ENCODE results near the gene PTGER3. TPM values are rescaled to one million over a fixed set of nuclear protein-coding genes. Genes with fewer than 3 reads are reported as not detected.

Gene PTGER3
- total RNA-seq, 1 experiment from 2014 or later: 0.08 TPM

DNA sequence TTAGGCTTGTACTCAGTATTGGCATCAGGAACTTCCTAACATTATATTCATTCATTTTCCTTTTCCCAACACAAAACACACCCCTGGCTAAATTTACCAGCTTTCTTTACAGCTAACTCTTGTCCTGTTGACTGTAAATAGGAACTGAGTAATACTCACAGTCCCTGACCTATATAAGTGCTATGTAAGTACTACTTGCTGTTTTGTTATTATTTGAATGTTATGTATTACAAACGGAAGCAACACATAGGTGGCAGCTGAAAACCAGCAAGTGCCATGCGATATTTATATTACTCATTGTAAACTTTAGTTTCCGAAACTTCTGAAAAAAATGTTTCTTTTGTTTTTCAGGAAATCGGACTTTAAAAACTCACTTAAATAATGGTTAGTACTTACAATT lies 21.5 kb downstream of the PTGER3 start:
- POLR2A ChIA-PET: no interaction called here
- H3K9me3 ChIP-seq (ENCODE audit: control insufficient read depth, insufficient read depth, low read depth, low read length): no peaks in the 10 kb centered on the region
- in situ Hi-C loops (cut with HindIII; ENCODE audit: low pct_unique_long_range_greater_than_20kb, low sequenced_read_pairs): no loop called here
- no peaks in the 10 kb centered on the region for H3K4me1 ChIP-seq (ENCODE audit: control insufficient read depth, insufficient read depth, low read length)
- TF ChIP-seq POLR2AphosphoS5 (IDR thresholded peaks at IDR 0.05; ENCODE audit: low read depth, low read length) (no peak), TCF7L2 (IDR thresholded peaks at IDR 0.05; ENCODE audit: low read depth, low read length) (no peak)
- TF ChIP-seq, protein P1, sequence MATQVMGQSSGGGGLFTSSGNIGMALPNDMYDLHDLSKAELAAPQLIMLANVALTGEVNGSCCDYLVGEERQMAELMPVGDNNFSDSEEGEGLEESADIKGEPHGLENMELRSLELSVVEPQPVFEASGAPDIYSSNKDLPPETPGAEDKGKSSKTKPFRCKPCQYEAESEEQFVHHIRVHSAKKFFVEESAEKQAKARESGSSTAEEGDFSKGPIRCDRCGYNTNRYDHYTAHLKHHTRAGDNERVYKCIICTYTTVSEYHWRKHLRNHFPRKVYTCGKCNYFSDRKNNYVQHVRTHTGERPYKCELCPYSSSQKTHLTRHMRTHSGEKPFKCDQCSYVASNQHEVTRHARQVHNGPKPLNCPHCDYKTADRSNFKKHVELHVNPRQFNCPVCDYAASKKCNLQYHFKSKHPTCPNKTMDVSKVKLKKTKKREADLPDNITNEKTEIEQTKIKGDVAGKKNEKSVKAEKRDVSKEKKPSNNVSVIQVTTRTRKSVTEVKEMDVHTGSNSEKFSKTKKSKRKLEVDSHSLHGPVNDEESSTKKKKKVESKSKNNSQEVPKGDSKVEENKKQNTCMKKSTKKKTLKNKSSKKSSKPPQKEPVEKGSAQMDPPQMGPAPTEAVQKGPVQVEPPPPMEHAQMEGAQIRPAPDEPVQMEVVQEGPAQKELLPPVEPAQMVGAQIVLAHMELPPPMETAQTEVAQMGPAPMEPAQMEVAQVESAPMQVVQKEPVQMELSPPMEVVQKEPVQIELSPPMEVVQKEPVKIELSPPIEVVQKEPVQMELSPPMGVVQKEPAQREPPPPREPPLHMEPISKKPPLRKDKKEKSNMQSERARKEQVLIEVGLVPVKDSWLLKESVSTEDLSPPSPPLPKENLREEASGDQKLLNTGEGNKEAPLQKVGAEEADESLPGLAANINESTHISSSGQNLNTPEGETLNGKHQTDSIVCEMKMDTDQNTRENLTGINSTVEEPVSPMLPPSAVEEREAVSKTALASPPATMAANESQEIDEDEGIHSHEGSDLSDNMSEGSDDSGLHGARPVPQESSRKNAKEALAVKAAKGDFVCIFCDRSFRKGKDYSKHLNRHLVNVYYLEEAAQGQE (IDR thresholded peaks at IDR 0.05; ENCODE audit: insufficient read depth in 1 of 2, low read depth in 2 of 2, low read length in 1 of 2): no peak
- TF ChIP-seq, protein P2, sequence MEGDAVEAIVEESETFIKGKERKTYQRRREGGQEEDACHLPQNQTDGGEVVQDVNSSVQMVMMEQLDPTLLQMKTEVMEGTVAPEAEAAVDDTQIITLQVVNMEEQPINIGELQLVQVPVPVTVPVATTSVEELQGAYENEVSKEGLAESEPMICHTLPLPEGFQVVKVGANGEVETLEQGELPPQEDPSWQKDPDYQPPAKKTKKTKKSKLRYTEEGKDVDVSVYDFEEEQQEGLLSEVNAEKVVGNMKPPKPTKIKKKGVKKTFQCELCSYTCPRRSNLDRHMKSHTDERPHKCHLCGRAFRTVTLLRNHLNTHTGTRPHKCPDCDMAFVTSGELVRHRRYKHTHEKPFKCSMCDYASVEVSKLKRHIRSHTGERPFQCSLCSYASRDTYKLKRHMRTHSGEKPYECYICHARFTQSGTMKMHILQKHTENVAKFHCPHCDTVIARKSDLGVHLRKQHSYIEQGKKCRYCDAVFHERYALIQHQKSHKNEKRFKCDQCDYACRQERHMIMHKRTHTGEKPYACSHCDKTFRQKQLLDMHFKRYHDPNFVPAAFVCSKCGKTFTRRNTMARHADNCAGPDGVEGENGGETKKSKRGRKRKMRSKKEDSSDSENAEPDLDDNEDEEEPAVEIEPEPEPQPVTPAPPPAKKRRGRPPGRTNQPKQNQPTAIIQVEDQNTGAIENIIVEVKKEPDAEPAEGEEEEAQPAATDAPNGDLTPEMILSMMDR (IDR thresholded peaks at IDR 0.05): no peak
- ATAC-seq (no peak), DNase-seq (ENCODE audit: low read depth, low spot score) (no peak)
- CTCF ChIA-PET: no interaction called here
- H3K27ac ChIP-seq (ENCODE audit: low read length): no peak overlapping the region
- H3K4me3 ChIP-seq (ENCODE audit: low read depth in 2 of 2, low read length in 2 of 2): no peak overlapping the region
- intact Hi-C loops (cut with micrococcal nuclease; ENCODE audit: unreplicated experiment): no loop called here
- no peaks in the 10 kb centered on the region for H3K36me3 ChIP-seq (ENCODE audit: control insufficient read depth, insufficient read depth, low read length)
- BruUV-seq (replicated peaks): no TSS peak
- no peaks in the 10 kb centered on the region for H3K27me3 ChIP-seq (ENCODE audit: control insufficient read depth, insufficient read depth, low read length)

DNA sequence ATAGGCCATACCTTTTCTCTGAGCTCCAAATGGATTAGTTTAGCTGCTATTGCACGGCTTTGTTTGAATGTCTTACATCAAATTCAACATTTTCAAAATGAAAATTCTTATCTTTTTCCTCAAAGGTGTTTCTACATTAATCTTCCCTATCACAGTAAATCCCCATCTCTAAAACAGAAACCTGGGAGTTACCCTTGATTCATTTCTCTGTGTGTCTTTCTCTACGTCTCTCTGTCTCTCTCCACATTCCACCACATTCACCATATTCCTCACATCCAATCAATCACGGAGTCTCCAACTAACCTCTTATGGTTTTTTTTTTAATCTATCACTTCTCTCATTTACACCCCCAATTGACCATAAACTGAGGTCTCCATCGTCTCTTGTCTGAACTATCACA lies 24.1 kb downstream of the PTGER3 start:
- no TSS peak for BruUV-seq (replicated peaks)
- intact Hi-C loops (cut with micrococcal nuclease; ENCODE audit: unreplicated experiment): no loop called here
- in situ Hi-C loops (cut with HindIII; ENCODE audit: low pct_unique_long_range_greater_than_20kb, low sequenced_read_pairs): no loop called here

More for the DNA sequence above, 24.1 kb downstream of the PTGER3 start:
- ChIA-PET POLR2A (no interaction called here), CTCF (no interaction called here)
- H3K27me3 ChIP-seq (ENCODE audit: control insufficient read depth, insufficient read depth, low read length): no peaks in the 10 kb centered on the region
- no peaks in the 10 kb centered on the region for H3K9me3 ChIP-seq (ENCODE audit: control insufficient read depth, insufficient read depth, low read depth, low read length)
- H3K27ac ChIP-seq (ENCODE audit: low read length): no peak overlapping the region
- H3K4me1 ChIP-seq (ENCODE audit: control insufficient read depth, insufficient read depth, low read length): no peaks in the 10 kb centered on the region
- ATAC-seq (no peak), DNase-seq (ENCODE audit: low read depth, low spot score) (no peak)
- H3K36me3 ChIP-seq (ENCODE audit: control insufficient read depth, insufficient read depth, low read length): no peaks in the 10 kb centered on the region
- no peak overlapping the region for H3K4me3 ChIP-seq (ENCODE audit: low read depth in 2 of 2, low read length in 2 of 2)
- TF ChIP-seq, protein P2 (IDR thresholded peaks at IDR 0.05): no peak
- TF ChIP-seq TCF7L2 (IDR thresholded peaks at IDR 0.05; ENCODE audit: low read depth, low read length) (no peak), SIN3A (IDR thresholded peaks at IDR 0.05; ENCODE audit: borderline replicate concordance, insufficient read depth, low read depth, low read length) (no peak), POLR2AphosphoS5 (IDR thresholded peaks at IDR 0.05; ENCODE audit: low read depth, low read length) (no peak)
- TF ChIP-seq, protein P1 (IDR thresholded peaks at IDR 0.05; ENCODE audit: insufficient read depth in 1 of 2, low read depth in 2 of 2, low read length in 1 of 2): no peak

All from Panc1 (cell line).